SW480 (cell line): ENCODE results near the gene GRIP1.

Source experiments
- DNase-seq: peaks from one replicate; pipeline ENCODE4 v3.0.0-alpha.2; 2016; ENCODE audit warnings: low spot score

The GRIP1 gene

DNA sequence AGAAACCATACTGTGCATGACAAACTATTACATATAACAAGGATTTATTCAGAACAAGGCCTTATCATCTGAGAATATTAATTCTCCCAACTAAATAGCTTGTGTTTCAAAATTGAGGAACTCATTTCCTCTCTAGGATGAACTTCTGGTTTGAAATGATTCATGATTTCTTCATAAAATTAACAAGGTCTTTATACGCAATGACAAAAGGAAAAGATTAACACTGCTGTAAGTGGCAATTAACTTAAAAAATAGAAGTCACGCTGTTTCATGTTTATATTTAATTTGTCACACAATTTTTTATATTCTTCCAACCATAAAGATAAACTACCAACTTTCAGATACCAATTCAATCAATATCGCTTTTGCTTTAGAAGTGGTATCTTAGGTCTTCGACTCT, 80.8 kb downstream of the GRIP1 start:
- no peak for DNase-seq

DNA sequence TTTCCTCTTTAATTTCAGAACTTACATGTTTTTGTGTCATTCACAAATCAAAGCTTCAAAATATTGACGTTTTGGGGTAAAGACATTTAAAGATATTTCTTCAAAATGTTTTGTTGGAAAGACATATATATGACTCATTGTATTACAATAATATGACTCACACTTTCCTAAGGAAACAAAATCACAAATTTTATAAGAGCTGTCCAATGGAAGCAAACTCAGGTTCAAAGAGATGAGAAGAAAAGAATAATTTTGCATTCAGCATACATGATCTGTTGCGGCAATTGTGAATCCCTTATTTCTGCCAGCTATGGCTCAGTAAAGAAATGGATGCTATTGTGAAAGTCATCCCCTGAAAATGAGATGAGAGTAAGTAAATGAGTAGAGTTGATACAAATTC, 82.7 kb downstream of the GRIP1 start:
- DNase-seq, result no peak

DNA sequence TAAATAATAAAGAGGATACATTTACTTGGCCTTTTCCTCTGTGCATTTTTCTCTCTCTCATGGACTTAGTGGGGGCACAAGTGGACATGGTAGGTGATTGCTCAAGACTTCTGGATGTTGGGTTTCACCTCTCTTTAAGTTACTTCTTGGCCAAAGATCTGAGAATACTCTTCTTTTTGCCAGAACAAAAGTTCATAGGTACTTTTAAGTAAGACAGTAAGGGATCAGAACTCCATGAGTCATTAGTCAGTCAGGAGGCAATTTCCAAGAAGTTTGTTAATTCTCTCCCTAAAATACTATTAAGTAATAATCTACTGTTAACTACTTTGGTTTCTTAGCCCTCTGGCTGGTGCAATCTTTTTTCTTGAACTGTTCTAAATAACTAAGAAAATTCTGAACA, 84.2 kb downstream of the GRIP1 start:
- no peak for DNase-seq

DNA sequence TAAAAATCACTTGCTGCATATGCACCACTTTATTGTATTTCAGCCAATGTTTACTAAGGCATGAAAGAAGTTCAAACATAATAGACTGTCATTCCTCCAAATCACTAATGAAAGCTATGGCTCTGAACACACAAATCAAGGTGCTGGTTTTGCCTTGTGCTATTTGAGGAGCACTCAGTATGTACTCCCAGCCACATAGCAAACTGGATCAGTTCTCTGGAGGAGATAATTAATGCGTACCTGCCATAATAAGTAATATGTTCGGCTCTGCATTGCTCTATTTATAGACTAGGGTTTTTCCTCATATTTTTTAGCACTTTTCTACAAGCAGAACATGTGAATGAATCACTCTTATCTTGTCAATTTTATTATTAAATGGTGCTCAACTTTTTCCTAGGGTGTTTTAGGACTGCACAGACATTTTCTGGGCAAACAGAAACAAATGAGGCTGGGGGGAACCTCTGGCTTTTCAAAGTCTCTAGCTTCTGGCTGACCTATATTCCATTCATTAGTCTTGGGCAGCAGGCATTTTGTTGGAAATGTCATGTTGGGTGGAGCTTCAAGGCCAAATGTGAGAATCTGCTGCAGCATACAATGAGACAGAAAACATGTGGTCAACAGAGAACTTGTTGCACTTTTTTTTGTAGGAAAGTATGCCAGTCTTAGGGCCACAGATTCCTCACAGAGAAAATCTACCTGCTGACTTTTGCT, 88.4 kb downstream of the GRIP1 start:
- DNase-seq, result no peak

DNA sequence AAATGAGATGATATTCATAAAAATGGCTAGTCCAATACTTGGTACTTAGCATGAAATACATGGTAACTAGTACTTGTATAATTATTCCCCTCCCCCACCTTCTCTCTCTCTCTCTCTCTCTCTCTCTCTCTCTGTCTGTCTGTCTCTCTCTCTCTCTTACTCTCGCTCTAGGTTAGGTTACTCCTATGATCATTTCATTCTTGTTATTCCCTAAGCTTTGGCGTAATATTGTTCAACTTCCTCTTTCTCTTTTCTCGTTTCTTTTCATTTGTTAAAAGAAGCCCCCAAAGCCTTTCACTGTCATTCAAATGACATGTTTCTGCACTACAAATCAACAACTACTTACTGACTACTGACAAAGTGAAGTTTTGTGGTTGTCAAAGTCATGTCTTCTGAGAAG, 89.8 kb downstream of the GRIP1 start:
- DNase-seq, result no peak

DNA sequence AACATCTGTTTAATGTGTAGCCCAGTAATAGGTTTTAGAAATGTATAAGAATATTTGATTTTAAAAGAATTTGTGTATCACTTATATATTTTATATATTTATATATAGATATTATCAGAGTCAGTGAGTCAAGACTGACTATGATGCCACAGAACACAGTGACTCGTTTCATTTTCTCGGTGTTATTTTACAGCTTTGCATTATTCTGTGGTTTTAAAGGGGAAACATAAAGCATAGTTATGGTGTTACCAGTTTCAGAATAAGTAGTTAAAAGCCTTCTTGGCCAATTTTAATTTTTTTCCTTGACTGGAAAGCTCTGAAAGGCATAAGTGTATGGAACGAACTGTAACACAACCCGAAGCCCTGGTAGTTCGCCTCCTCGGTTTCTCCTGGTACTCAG, 91.0 kb downstream of the GRIP1 start:
- DNase-seq, result no peak

DNA sequence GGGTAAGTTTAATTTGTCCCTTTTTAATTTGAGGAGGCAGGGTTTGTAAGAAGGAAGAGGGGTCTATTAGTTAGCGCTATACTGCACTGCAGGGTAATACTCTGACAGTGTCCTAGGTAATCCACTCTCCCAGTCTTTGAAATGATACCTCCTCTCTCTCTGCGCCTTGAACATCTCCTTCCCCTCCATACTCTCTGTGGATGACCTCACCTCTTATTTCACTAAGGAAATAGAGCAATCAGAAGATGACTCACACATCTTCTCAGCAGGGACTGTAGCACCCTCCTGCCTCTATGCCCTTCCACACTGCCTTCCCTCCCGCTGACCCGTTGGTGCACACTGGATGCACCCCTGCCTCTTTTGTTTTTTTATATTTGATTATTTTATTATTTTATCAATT, 94.2 kb downstream of the GRIP1 start:
- DNase-seq, result peak; percentile 2

DNA sequence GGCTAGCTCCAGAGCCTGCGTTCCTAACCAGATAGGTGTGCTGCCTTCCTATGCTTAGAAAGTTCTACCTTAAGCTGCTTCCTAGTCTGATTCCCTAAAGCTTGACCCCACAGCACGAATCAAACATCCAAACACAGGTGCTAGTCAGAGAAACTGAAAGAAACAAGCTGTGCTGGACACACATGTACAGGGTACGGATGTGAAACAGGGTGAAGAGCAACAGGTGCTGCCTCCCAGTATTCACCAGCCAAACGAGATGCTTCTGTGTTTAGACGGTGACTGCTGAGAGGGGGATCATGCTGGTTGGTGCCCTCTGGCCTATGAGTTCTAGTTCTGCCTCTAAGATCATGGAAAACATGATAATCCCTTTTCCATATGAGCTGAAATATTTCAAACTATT, 105.3 kb downstream of the GRIP1 start:
- no peak for DNase-seq

DNA sequence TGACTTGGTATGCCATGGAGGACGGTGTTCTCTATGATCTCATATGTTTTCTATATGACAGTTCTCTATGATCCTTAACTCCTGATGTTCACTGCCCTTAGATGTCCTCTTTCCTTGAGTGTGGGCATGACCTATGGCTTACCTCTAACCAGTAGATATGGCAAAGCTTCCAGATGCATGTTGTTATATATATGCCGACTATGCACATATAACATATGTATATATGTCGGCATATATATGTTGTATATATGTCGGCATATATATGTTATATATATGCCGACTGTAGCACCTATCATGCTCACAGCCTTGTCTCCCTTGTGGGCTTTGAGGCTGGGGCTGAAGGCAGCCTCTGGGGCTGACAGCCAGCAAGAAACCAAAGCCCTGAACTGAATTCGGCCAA, 106.0 kb downstream of the GRIP1 start:
- DNase-seq, result no peak

DNA sequence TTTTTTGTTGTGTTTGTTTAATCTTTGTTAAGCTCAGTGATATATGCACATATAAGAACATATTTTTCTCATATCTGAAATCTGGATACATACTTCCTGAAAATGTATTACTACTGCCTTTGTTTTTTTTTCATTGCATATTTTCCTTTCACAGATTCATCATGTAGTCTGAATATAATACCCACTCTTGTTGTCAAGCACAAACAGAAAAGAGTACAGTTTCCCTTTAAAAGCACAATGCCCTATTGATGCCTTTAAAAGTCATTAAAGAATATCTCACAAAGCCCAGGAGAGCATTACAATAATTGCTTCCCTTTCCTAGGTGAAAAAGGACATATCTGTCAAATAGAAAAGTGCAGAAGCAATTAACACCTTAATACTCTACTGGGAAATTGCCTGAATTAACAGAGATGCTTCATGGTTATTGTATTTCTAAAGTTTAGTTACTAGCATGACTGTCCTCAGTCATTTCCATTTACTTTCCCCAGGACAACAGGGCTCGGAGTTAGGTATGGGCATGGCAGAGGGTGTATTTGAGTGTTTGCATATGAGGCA, 107.4 kb downstream of the GRIP1 start:
- no peak for DNase-seq

DNA sequence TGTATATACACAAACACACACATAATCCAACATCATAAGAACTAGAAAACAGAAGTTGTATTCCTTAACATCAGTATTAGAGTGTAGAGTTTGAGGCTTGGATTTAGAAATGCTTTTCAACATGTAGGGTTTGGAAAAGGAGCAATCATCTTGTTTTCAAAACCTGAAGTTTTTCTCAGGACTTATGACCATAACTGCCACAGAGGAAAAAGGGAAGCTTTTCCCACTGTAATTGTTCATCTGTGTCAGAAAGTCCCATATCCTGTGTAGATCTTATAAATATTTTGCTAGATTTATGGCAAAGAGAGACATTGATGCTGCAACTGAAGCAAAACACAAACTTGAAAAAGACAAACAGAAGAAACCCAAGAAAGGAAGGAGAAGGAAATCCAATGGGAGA, 115.7 kb downstream of the GRIP1 start:
- no peak for DNase-seq

DNA sequence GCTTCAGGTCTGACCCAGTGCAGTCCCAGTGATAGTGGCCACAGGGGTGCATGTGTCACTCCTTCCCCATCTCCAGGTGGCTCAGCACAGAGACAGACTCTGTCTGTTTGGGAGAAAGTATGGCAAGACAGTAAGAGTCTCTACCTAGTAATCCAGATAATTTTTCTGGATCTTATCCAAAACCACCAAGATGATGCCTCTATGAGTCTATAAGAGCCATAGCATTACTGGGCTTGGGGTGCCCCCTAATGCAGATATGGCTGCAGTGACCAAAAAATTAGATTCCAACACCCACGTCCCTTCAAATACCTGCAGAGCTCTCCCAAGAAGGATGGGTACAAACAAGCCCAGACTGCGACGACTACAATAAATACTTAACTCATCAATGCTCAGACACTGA, 123.8 kb downstream of the GRIP1 start:
- DNase-seq, result no peak

DNA sequence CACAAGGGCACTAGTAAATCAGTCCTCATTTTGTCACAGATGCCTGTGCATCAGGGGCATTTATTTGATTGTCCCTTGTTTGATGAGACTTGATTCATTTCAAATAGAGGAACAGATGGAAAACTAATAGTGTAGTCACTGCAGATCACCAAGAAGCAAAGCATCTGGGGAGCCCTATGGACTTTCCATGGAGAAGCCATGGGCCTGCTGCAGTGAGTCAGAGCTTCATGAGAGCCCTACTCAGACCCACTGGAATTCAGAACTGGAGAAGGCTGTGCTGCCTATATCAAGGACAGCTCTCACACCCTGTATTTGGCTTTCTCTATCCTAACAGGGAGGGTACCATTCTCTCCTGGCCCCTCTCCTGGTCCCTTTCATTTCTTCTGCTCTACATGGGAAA, 126.2 kb downstream of the GRIP1 start:
- DNase-seq, result no peak

DNA sequence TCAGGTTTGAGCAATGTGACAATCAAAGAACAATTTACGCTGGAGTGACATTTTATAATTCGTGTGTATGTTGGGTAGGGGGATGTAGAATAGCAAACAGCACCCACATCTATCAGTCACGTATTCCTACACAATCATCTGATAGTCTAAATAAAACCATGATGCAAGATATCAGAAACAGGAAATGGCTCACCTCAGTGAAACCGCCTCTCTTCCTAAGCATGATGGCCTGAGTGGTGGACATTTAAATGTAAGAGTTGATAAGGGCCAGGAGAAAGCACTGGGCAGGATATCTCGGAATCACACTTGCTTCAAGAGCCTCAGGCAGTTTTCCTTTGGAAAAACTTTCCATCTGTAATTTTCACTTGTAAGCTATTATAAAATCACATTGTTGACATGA, 128.2 kb downstream of the GRIP1 start:
- no peak for DNase-seq

DNA sequence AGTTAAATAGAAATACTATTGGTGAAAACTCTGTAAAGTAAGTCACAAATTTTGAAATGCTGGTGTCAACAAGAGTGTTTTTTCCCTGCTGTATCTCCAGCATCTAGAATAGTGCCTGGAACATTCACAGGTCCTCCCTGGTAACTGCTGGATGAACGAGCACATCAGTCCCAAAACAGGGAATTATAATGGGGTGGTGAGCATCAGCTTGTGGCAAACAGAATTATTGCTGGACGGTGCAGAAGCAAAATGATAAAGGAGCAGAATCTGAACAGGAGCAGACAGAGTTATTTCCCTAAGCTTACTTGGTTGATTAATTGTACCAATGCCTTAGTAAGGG, 129.9 kb downstream of the GRIP1 start:
- no peak for DNase-seq

DNA sequence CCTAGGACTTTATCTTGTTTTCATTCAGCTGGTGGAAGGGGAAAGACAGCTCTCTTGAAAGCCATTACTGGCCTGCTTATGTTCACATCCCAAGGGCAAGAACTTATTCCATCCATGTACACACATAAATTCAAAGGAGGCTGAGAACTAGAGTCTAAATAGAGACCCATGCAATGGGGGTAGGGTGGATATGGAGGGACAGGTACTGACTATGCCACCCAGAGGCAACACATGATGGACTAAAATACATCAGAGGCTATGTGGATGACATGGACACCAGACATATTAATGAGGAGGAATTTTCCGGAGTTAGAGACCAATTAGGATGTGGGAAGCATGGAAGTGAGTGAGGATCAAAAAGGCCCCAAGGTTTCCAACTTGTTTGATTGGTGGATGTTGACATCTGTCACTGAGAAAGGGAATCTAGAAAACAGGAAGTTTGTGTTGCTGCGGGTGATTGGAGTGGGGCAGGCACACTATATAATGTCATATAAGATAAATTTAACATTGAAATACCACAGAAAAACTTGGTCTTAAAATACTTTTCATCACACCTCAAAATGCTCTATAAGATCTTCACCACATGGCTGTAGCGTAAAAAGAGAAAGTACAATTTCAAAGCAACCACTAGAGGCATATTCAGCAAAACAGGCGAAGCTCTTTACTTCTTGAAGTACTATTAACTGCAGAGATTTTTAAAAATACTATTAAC, 130.4 kb downstream of the GRIP1 start:
- DNase-seq, result no peak

DNA sequence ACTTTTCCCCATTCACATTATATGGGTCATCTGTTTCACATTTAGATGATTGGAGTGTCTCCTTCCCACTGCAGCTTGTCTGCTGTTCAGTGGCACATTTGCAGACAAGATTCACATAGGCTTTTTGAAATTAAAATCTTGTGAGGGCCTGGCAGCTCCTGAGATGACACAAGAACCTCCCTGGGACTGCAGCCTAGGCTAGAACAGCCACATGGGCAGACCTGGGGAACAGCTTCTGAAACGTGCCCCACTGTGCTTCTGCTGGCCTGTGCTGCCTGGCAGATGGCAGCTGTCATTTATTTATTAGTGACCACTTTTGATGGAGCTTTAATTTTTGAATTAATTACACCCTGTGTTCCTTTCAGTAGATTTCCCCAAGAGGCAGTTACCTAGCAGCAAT, 137.4 kb downstream of the GRIP1 start:
- no peak for DNase-seq

DNA sequence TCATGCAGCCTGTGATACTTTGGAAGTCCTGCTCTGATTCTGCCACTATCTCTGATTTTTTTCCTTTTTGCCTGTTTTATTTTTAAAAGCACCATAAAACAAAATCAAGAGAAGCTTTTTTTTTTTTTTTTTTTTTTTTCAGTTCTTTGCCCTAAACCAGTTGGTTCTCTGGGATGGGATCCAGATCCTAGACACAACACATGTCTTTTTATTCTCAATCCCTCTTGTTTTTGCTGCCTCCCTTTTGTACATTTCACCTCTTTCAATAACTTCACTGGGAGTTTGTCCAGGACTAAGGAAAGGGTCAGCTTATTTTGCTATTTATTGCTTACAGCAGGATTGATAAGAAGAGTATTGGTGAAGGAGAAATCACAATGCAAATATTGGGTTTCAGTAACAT, 139.4 kb downstream of the GRIP1 start:
- DNase-seq, result no peak

DNA sequence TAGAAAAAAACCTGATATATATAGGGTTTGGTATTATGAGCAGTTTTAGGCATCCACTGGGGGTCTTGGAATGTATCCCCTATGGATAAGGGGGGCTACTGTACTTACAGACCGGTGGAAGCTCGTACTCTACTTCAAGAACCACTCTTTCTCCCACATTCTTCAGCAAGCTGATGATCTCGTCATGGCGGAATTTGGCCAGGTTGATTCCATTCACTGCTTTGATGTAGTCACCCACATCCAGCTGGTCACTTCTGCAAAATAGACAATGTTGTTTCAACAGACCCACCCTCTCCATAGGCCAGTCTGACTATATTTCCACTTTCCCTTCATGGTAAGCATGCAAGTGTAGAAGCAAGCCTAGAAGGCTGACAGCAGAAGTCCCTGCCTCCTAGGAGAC, 139.9 kb downstream of the GRIP1 start:
- DNase-seq, result peak; percentile 25

DNA sequence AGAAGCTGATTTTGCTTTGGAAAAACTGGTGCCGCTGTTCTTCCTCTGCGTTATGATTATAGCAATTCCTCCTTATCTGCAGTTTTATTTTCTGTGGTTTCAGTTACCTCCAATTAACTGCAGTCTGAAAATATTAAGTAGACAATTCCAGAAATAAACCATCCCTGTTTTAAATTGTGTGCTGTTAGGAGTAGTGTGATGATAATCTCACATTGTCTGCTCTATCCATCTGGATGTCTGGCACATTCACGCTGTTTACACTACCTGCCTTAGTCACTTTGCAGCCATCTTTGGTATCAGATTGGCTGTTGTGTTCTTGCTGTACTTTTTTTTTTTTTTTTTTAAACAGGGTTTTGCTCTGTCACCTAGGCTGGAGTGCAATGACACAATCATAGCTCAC, 141.0 kb downstream of the GRIP1 start:
- DNase-seq, result no peak

DNA sequence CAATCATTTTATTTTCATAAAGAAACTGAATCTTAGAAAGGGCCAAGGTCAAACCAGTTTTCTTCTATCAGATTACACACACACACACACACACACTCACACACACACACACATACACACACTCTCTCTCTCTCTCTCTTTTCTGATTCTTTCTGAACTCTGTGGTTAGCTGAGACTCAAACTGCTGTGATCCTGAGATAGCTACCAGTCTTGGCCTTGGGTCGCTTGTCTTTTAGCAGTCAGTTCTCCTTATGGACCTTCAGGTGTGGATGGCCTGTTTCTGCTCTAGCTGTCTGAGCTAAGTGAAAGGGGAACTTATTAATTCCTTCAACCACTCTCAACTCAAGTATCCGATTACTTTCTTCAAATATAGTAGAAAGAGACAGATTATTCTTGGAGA, 145.1 kb downstream of the GRIP1 start:
- DNase-seq, result no peak

DNA sequence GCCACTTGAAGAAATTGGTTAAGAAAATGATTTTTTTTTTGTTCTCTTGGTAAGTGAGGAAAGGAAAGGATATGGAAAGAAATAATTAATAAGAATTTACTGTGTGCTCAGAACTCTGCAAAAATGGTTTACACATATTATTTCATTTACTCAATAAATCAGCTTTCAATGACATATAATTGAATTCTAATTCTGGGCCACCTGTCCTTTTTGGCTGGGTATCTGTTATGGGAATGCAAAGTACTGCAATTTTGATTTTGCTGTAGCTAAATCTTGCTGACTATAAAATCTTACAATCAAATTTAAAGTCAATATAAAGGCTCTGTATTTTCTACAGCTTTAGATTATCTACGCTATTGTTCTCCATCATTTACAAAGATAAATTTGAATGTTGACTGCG, 147.1 kb downstream of the GRIP1 start:
- no peak for DNase-seq

DNA sequence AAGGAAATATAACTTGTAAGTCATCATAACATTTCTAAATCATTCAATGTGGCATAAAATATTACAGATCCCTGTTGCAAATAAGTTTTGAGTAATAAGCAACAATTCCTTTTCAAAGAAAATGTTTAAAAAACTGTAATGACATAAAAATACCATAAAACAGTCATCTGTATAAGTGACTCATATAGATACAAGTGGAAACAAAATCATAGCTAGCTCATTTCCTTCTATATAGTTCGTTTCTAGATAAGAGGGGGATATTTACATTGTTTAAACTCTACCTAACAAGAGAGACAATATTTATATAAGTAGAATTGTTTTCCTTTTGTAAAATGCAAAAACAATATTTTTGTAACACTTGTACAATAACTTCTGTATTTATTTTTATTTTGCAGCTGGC, 148.9 kb downstream of the GRIP1 start:
- DNase-seq, result no peak

DNA sequence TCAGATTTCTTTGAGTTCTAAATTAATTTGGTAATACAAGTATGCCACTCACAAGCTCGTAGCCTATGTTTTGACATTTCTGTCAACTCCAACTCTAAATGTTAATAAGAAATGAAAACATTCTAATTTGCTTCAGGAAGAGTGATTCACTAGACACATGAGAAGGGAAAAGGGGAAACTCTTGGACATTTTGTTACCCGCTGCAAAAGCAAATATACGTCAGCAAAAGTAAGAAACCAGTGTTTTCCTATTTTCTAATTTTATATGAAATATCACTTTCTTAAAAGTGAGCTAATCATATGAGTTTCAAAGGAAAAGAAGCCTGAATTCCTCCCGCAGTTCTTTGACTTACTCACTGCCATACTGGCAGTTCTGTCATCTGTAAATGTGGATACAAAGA, 162.3 kb downstream of the GRIP1 start:
- no peak for DNase-seq
